HG02943 (cell line): ENCODE data around the gene DPP7.
"Not testable (repeated sequence)": the region's sequence is repeated elsewhere in the genome, so short reads cannot be mapped to it uniquely, and the experiment has no call there.

ENCODE experiments used
- ATAC-seq: cut with Tn5 transposase; IDR thresholded peaks from one replicate; pipeline ENCODE4 v1.9.1; 2021; ENCODE audit warnings: mild to moderate bottlenecking, low read depth, moderate library complexity; ENCODE audit not compliant: unreplicated experiment

The DPP7 gene

DNA sequence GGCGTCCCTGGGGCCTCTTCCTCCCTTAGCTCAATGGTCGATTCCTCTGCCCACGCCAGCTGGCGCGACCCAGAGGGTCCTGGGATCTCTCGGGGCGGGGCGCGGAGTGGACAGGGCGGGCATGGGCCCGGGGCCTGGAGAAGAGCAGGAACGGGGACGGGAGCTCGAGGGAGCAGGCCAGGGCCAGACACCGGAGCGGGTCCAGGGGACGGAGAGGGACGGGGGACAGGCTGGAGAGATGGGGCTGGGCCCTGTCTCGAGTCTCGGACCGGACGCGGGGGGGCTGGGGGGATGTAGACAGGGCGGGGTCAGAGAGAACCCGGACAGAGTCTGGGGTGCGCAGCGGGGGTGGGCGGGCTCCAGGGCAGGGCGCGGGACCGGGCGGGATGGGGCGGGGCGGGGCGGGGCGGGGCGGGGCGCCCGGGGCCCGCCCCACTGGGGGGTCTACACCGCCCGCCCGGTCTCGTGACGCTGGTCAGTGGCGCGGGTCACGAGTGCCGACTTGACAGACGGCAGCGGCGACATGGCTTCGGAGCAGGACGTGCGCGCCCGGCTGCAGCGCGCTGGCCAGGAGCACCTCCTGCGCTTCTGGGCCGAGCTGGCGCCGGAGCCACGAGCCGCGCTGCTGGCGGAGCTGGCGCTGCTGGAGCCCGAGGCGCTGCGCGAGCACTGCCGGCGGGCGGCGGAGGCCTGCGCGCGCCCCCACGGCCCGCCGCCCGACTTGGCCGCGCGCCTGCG, 37.4 kb downstream of the DPP7 start, which contains the start of gene UAP1L1:
TSS of gene UAP1L1 (plus strand) at position 508 of the 738 bp plus-strand sequence. CDS start at position 524, 16 bp downstream.
- no peak for ATAC-seq

DNA sequence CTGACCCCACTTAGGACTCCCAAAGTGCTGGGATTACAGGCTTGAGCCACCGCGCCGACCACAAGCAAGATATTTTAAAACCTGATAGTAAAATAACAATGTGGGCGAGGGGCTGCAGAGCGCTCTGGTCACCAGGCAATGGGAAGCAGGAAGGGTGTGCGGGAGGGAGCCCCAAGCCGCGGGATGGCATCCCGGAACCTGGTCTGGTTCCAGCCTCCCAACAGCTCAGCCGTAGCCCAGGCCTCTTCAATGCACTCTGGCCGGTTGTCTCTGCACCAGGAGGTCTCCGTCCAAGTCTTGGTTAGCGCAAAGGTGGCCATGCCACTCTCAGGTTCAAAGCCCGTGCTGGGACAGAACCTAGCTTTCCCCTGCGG, 37.9 kb downstream of the DPP7 start:
- ATAC-seq, result no peak

DNA sequence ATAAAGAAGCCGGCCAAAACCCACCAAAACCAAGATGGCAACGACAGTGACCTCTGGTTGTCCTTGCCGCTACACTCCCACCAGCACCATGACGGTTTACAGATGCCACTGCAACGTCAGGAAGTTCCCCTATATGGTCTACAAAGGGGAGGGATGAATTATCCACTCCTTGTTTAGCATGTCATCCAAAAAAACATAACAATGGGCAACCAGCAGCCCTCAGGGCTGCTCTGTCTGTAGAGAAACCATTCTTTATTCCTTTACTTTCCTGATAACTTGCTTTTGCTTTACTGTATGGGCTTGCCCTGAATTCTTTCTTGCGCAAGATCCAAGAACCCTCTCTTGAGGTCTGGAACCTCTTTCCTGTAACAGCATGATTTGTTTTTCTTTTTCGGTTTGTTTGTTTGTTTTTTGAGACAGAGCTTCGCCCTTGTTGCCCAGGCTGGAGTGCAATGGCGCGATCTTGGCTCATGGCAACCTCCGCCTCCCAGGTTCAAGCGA, 39.2 kb downstream of the DPP7 start:
- no peak for ATAC-seq

DNA sequence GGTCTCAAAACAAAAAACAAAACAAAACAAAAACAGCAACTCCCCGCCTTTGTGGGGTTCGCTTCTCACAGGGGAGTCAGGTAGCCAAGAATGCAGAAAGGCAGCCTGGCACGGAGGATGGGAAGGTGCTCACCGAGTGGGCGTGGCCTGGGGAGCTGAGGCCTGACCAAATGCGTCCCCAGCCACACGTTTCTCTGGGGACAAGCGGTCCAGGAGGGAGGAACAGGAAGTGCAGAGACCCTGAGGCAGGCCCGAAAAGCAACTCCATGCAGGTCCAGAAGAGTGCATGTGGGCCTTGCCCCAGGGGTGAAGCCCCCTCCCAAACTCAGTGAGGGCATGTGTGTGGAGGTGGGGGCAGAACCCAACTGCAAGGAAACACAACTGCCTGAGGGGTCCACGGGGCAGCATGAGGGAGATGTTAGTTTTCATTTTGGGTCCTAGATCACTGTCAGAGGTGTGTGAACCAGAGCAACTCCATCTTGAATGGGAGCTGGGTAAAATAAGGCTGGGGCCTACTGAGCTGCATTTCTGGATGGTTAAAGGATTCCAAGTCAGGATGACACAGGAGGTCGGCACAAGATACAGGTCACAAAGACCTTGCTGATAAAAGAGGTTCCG, 39.8 kb downstream of the DPP7 start:
- no peak for ATAC-seq

DNA sequence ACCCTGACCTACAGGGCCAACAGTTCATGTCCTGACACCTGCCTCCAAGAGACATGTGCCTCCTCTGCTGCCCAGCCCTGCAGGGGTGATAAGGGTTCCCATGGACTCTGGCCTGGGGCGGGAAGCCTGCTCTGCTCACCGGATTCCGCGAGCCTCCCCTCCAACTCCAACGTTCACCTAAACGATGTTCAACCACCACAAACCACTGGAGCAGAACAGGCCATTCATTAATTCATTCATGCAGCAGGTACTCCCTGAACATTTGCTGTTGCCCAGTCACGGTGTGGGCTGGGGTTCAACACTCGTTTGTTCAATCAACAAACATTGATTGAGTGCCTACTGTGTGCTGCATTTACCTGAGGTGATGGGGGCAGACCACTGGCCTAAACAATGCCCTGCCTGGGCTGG, 40.5 kb downstream of the DPP7 start:
- no peak for ATAC-seq

DNA sequence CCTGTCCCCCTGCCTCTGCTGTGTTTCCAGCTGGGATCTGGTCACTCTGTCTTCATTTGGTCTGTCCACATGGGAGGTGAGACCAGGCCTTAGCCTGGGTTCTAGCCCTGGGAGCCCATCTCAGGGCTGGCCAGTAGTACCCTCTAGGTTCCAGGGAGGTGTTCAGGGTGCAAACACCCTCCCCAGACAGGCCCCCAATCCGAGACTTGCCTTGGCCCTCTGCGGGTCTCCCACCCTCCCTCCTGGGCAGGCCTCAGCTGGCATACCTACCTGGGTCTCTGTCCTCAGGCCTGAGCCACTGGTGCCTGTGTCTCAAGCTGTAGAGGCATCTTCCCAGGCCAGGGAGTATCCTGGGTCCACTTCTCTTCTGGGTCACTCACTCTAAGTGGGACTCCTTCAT, 43.3 kb downstream of the DPP7 start:
- ATAC-seq, result no peak

DNA sequence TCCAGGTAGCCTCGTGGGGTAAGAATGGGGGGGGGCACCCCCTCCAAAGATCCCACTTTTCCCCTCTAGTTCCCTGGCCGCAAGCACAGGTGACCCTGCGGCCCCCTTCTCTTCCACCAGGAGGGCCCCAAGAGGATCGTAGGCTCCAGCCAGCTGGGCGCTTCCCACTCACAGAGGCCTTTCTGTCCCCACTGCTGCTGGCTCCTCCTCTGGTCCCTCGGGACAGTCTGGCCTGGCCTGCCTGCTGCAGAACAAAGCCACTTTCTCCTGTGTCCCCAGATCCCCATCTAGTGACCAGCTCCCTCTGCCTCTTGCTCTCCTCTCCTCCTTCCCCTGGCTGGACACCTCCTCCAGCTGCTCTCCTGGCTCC, 43.6 kb downstream of the DPP7 start:
- peak; percentile 4 for ATAC-seq

DNA sequence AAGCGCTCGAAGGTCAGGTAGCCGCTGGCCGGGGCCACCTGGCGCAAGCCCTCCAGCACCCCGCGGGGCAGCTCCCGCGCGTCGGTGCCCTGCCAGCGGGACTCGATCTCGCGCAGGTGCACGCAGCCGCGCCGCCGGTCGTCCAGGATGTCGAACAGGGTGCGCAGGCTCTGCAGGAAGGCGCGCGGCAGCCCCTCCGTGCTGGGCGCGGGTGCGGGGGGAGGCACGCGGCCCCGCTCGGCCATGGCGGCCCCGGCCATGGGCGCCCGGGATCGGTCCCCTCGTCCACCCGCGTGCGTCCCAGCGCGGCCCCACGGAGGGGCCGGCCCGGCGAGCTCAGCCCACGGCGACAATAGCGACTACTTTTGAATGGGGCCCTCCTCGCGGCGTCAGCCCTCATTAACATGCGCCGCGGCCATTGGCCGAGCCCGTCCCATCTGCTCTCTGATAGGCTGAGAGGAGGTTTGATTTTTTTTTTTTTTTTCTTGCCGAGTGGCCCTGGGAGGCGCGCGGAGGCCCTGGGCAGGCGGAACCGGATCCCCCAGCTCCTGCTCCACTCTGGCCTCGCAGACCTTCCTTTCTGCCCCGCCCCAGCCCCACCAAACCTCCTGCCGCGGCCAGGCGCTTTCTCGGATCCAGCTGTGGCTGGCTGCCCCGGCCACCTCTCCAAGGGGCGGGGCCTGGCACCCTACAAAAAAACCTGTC, 44.2 kb downstream of the DPP7 start, which contains the start of gene SAPCD2:
TSS of gene SAPCD2 (minus strand) at position 357 of the 705 bp plus-strand sequence. CDS start at position 260, 97 bp downstream.
- peak; percentile 58 for ATAC-seq

DNA sequence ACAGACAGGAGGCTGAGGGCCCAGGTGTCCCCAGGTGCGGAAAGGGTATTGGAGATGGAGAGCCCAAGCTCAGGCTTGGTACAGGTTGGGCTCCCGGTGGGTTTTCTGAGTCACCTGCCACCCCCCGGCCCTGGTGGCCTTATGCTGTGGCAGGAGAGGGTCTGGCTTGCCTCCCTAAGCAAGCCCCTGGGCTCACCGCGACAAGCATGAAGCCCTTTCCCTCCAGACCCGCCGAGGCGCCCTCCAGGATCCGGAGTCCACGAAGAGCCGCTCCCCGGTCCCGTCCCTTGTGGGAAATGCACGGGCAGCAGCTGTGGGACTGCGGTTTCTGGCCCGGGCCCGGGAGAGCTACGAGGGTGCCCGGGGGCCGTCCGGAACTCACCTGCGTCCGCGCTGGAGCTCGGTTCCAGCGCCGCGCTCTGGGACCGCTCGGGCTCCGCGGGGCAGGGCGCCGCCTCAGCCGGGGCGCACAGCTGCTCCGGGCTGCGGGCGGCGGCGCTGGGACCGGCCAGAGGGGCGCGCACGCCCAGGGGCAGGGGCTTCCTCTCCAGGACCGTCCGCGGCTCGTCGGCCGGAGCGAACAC, 44.9 kb downstream of the DPP7 start:
- ATAC-seq, result no peak

DNA sequence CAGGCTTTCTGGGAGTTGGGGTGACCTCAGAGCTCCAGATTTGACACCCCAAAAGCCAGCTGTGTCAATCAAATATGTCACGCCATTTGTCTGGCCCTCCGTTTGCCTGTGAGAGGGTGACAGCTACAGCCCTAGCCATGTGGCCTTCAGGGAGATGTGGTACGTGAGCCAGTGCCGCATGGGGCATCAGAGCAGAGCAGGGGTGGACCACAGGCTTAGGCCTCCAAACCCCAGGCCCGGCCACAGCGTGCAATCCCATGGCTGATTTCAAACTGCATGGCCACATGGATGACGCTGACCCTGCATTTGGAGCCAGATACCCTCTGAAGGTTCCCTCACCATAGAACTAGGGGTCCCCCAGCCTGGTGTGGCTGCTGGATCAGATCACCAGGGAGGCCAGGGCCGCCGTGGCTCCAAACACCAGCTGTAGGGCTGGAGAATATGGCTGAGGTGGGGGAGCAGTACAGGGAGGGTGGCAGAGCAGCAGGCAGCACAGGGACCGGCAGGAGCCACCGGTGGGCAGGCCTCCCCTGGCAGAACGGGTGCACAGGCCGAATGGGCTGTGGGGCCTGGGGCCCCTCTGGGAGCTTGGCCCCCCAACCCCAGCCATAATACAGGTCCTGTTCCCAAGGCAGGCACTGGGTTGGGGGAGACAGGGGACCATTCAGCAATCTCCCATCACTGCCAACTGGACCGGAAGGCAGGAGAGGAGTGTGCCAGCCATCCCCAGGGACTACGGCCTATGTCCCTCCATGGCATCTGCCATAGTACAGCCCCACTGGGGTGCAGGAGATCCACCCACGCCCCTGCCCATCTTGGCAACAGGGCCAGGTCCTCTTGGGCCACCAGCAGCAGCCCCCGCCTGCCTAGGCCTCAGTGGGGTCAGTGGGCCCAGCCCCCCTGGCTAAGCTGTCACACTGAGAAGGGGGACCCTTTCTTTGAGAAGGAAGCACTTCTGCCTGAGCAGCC, 45.7 kb downstream of the DPP7 start:
- no peak for ATAC-seq

DNA sequence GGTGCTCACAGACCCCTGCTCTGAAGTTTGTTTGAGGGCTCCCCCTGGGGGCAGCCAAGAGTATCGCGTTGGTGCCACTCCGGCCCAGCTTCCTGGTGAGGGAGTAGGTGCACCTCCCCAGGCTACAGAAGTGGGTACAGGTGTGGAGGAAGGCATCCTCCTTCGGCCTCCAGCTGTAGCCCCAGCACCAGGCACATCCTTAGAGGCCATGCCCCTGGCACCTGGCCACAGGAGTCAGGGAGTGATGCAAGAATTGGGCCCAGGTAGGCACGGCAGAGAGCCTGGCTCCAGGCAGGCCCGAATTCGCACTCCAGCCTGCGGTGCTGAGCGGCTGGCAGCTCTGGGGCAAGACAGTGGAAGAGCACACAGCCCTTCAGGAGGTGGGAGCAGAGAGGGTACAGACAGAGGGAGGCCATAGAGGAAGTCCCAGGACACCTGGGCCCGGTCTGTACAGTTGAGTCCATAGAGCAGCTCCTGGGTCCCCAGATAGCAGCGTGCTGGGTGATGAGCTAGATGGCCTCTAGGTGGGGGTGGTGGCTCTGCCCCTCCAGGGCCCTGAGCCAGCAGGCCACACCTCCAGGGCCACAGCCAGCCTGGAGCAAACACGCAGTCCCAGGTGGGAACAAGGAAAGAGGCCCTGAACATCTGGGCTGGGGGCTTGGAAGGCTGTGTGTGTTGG, 46.5 kb downstream of the DPP7 start:
- no peak for ATAC-seq

DNA sequence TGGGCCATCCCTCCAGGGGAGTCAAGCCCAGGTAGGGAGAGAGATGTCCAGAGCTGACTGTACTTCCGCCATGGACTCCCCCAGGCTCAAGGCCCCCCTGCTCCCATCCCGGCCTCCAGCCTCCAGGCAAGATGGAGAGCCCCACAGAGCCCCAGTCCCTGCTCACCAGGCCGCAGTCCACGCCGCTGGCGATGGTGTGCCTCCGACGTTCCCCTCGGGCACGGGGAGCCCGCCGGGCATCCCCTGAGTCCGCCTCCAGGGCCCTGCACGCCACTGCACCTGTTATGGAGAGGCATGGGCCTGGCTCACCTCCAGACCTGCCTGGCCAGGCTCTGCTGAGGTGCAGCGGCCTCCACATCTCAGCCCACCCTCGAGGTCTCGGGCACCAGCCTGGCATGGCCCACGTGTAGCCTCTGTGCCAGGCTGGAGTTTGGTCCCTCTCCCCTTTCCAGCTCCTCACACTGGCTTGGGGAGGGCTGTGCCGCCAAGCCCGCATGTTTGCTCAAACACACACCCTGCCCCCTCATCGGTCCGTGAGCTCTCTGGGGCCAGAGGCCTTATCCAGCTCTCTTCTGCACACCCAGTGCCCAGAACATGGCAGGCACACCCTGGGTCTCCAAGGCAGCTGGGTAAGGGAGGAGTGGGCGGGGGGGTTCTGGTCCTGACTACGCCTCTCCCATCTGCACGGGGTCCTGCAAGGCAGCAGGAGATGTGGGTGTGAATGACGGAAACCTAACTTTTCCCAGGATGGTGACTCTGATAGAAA, 48.3 kb downstream of the DPP7 start:
- ATAC-seq, result no peak

DNA sequence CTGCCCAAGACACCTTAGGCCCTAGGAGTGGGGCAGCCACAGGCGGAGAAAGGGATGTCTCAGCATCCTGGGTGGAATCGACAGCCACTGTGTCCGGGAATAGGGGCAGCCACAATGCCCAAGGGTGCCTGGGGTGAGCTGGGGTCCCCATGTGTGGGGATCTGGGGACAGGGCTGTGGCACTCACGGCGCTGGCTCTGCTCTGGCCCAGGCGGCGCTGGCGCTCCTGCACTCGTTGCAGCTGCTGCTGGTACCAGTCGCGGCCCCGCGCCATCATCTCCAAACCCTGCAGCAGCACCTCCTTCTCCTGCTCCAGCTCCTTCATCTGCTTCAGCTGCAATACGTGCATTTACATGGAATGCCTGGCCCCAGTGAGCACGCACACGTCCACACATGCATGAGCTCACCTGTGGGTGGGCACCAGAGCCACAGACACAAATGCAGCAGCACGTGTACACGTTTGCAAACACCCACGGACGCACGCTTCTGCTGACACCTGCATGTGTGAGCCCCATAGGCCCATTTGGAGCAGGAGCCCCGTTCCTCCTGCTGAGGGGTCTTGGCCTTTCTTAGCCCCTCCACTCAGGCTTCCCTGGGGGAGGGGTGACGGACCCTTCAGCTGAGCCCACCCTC, 49.1 kb downstream of the DPP7 start:
- ATAC-seq, result no peak

DNA sequence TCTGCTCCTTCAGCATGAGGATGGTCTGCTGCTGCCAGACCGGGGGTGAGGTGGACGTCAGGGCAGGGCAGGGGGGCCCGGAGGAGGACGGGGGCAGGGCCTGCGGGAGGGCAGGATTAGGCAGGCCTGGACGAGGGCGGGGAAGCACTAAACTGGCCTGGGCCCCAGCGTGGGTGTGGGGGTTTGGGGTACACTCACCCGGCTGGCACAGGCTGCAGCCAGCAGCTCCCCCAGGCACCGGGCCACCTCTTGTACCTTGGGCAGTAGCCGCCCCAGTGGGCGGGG, 49.7 kb downstream of the DPP7 start:
- ATAC-seq, result no peak

DNA sequence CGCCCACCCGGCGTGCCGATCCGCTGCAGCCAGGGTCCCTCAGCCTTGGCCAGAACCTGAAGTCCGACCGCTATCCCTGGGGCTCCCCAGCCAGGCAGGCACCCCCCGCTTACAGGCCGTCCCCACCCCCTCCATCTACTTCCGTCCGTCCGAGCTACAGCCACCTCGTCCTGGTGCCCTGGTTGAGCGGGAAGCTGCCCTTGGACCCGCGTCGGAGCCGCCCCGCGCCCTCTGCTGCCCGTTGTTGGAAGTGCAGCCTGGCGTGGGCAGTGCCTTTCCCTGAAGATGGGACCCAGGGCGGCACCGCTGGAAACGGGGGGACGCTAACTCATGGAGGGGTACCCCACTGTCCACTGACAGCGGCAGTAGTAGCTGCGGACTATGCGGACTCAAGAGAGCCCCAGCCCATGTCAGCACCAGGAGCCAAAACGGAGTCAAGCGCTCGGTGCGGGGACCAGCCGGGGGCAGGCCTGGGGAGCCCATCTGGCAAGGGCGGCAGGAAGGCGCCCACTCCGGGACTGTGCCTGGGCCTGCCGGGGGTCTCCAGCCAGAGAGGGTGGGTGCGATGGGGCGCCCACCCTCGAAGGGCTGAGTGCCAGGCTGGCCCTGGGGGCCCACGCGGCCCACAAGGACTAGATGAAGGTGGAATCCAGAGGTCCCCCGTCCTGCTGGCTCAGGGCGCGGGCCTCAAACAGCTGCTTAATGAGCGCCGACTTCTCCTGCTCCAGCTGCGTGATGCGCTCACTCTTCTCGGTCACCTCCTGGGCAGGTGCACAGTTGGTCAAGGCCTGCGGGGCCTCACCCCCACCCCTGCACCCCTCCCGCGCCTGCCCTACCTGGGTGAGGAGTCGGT, 50.3 kb downstream of the DPP7 start:
- ATAC-seq, result no peak

DNA sequence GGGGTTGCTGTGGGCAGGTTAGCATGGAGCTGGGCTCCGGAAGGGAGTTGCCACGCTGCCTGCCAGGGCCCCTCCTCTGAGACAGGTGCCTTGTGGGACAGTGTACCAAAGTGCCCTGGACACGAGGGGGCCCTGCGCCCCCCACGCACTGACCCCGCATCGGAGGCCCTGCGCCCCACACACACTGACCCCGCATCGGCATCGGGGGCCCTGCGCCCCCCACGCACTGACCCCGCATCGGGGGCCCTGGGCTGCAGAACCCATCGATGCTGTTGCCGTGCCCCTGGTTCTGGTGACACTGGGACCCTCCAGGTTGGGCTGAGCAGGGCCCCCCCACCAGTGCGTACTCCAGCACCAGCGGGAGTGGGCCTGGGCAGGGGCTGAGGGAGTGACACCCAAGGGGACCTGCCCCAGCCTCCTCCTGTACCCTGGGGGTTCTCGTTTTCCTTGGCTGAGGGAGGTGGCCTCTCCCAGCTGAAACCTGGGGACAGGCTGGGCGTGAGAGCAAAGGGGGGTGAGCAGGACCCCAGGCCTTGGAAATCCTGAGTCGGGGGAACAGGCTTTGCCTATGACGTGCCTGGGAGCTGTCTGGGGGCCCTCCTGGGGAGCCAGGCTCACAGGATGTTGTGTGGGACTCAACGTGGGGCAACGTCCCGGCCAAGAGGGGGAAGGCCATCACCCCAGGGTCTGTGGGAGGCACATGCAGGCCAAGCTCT, 51.1 kb downstream of the DPP7 start:
- no peak for ATAC-seq

DNA sequence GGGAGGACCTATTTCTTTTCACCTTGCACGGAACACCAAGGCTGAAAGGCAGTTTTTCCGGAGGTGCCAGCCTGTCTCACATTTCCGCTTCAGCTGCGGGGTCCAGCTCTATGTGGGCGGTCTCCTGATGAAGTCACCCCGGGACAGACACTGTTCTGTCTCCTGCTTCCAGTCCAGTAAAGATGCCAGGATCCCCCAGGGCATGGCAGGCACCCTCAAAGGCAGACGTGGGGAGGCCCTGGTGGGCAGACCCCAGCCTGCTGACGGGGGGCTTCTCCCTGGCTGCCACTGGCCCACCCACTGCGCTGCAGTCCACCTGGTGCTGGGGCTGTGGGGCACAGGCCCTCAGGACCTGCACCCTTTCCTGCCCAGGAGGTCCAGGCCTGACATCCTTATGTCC, 51.7 kb downstream of the DPP7 start:
- not testable (repeated sequence) for ATAC-seq
